Fibroblast of the aortic adventitia (primary cell): ENCODE measurements around the gene CCK. TPM values are rescaled to one million over a fixed set of nuclear protein-coding genes. Genes with fewer than 3 reads are reported as not detected.
"Not testable (repeated sequence)": the region's sequence is repeated elsewhere in the genome, so short reads cannot be mapped to it uniquely, and the experiment has no call there.

Source experiments
- DNase-seq: peaks from one replicate; pipeline ENCODE4 v3.0.0-alpha.2; 2010; ENCODE audit warnings: low read depth
- H3K4me3 ChIP-seq: 2 replicates; pipeline ENCODE4 v1.5.1; 2011; ENCODE audit warnings: low read depth, mild to moderate bottlenecking, control low read depth, low read length, moderate library complexity
- CTCF ChIP-seq: IDR thresholded peaks from 2 replicates; pipeline ENCODE4 v1.5.1; 2011; ENCODE audit warnings: mild to moderate bottlenecking, low read length, control low read depth, inconsistent platforms; ENCODE audit not compliant: insufficient read depth
- total RNA-seq: library from RNA; depleted of rRNA; stranded (reverse); fragments of >200 nt; gene quantifications from 2 replicates; pipeline ENCODE4 v1.2.3, GENCODE V29; 2012; ENCODE audit warnings: low replicate concordance

The CCK gene
- total RNA-seq, 1 donor = 2.3 TPM

- no peak for DNase-seq
- H3K4me3 ChIP-seq = no peak overlapping the region
- TF ChIP-seq CTCF = no peak
Observed at GRCh38 chr3:42300778-42301177, 34.8 kb upstream of the CCK start.

- no peak for TF ChIP-seq CTCF
- DNase-seq = peak; percentile 45
- H3K4me3 ChIP-seq = no peak overlapping the region
Observed at GRCh38 chr3:42300013-42300412, 34.0 kb upstream of the CCK start.

- H3K4me3 ChIP-seq = no peak overlapping the region
- no peak for DNase-seq
- no peak for TF ChIP-seq CTCF
Observed at GRCh38 chr3:42298259-42298658, 32.3 kb upstream of the CCK start.

- no peak for TF ChIP-seq CTCF
- DNase-seq = no peak
- no peak overlapping the region for H3K4me3 ChIP-seq
Observed at GRCh38 chr3:42292009-42292408, 26.0 kb upstream of the CCK start.

- no peak for TF ChIP-seq CTCF
- H3K4me3 ChIP-seq = no peak overlapping the region
Observed at GRCh38 chr3:42290966-42291714, 25.2 kb upstream of the CCK start.

GRCh38 chr3:42289026-42289425, 23.0 kb upstream of the CCK start:
- DNase-seq = no peak
- no peak overlapping the region for H3K4me3 ChIP-seq
- TF ChIP-seq CTCF = no peak

More at GRCh38 chr3:42290966-42291714, 25.2 kb upstream of the CCK start:
- DNase-seq = no peak

GRCh38 chr3:42288385-42288784, 22.4 kb upstream of the CCK start:
- TF ChIP-seq CTCF = no peak
- no peak overlapping the region for H3K4me3 ChIP-seq
- DNase-seq = no peak

- not testable (repeated sequence) for DNase-seq
Observed at GRCh38 chr3:42287423-42287822, 21.4 kb upstream of the CCK start.

More at GRCh38 chr3:42287423-42287822, 21.4 kb upstream of the CCK start:
- not testable (repeated sequence) for H3K4me3 ChIP-seq
